NCI-H526 (cell line): Measurements from ENCODE around the gene GOLGA6B.
"Not testable (repeated sequence)": the region's sequence is repeated elsewhere in the genome, so short reads cannot be mapped to it uniquely, and the experiment has no call there.

ENCODE experiments used
- DNase-seq, 2 experiments: peaks; one replicate each; lab custom pipeline; 2025; lab: John Stamatoyannopoulos, UW

GOLGA6B gene

GRCh38 chr15:72654397-72654796, at the start of gene GOLGA6B:
TSS of gene GOLGA6B (plus strand) at chr15:72654697. CDS start at chr15:72654738, 41 bp downstream.
- DNase-seq, result not testable (repeated sequence)

- no peak for DNase-seq
Measured at GRCh38 chr15:72604794-72605193, 49.7 kb upstream of the GOLGA6B start.

DNA sequence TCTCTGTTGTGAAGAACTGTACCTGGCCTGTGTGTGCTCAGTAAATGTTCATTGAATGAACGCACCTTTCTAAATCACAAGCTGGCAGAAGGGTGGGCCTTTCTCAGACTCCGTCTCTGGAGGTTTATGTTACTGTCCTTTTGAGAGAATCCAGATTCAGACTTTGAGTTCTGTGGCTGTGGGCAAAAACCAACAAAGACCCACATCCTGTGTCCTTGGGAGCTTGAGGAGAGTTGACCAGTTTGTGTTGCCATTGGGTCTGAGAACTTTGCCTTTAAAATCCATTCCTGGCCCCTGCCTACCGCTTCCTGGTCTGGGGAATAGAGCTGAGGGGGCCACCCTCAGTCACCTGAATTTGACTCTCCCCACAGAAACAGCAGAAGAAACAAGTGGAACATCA, 46.4 kb upstream of the GOLGA6B start:
- DNase-seq, result not testable (repeated sequence)

GRCh38 chr15:72609862-72610261, 44.6 kb upstream of the GOLGA6B start:
- DNase-seq, result no peak

- DNase-seq, result not testable (repeated sequence)
Measured at GRCh38 chr15:72612324-72612723, 42.2 kb upstream of the GOLGA6B start.

DNA sequence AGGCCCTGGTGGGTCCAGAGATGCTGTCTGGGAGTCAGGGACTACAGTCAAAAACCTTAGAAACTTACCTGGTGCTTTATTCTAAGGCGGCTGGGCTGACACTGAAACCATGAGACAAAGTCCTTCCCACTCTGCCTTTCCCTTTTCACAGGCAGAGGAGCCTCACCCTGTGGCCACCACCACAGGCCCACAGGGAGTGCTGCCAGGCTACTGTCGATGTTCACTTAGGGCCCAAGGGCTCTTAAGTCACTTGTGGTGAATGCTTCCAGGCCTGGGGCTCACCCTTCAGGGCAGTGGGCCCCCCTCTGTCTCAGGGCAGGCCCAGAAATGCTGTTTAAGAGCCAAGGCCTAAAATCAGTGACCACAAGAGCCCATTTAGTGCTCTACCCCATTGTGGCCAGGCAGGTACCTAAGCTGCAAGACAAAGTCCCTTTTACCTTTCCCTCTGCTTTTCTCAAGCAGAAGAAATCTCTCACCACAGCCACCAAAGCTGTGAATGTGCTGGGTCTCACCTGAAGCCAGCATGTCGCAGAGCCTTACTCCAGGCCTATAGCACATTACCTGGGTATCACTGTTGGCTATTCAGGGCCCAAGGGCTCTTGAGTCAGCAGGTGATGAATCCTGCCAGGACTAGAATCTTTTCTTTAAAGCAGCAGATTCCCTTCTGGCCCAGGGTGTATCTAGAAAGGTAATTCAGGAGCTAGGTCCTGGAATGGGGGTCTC, 39.5 kb upstream of the GOLGA6B start:
- DNase-seq, result no peak

DNA sequence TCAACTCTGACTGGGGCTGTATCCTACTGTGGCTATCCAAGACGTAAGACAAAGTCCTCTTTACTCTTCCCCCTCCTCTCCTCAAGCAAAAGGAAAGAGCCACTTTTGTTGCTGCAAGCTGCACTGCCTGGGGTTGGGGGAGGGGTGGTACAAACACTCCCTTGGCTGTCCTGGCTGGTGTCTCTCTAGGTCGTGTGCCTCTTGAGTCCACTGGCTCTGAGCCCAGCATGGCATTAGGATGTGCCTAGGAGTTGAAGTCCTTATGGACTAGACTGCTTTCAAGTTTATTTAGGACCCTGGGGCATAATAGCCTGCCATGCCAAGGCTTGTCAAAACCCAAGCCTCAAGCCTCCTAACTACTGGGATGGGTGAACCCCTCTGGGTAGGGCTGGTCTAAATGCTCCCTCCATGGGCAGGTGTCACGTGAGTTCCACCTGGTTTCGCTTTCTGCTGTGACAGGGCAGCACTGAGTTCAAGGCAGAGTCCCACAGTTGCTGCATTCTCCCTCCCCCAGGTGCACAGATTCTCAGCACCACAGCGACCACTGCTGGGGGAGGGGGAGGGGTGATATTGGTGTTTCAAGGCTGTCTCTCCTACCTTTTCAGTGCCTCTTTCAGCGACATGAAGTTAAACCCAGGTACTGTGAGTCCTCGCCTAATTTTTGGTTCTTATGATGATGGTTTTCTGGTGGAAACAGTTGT, 38.8 kb upstream of the GOLGA6B start:
- DNase-seq, result not testable (repeated sequence)

DNA sequence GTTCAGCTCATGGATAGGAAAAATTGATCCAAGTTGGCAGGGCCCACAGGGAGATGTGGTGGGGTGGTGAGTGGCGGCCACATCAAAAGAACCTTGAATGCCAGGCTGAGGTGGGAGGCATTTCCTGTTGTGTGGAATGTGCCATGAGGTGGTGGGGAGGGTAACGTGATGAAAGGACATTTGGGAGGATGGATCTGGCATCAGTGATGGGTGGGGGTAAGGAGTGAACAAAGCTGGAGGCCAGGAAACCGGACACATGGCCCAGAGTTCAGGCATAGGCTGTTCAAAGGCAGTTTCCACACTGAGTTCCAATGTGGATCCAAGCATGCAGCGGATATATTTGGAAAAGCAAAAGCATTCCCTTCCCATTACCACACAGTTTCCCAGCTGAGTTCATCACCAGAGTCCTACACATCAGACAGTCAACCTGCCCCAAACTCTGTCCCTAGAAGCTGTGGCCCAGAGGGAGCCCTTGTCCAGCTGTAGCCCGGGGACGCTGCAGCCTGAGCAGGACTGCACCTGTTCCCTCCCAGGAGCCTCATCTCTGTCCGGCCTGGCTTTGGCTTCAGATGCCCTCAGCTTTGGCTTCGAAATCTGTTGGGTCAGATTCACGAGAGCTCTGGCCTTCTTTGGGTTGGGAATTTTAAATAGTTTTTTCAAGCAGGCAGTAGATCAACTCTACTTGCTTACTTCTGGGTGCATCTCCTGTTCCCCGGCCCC, 37.8 kb upstream of the GOLGA6B start:
- no peak for DNase-seq

GRCh38 chr15:72623854-72624253, 30.6 kb upstream of the GOLGA6B start:
- not testable (repeated sequence) for DNase-seq

GRCh38 chr15:72626153-72626552, 28.3 kb upstream of the GOLGA6B start:
- not testable (repeated sequence) for DNase-seq

GRCh38 chr15:72628249-72629067, 26.0 kb upstream of the GOLGA6B start:
- not testable (repeated sequence) for DNase-seq

- DNase-seq, result not testable (repeated sequence)
Measured at GRCh38 chr15:72629068-72629570, 25.4 kb upstream of the GOLGA6B start.

DNA sequence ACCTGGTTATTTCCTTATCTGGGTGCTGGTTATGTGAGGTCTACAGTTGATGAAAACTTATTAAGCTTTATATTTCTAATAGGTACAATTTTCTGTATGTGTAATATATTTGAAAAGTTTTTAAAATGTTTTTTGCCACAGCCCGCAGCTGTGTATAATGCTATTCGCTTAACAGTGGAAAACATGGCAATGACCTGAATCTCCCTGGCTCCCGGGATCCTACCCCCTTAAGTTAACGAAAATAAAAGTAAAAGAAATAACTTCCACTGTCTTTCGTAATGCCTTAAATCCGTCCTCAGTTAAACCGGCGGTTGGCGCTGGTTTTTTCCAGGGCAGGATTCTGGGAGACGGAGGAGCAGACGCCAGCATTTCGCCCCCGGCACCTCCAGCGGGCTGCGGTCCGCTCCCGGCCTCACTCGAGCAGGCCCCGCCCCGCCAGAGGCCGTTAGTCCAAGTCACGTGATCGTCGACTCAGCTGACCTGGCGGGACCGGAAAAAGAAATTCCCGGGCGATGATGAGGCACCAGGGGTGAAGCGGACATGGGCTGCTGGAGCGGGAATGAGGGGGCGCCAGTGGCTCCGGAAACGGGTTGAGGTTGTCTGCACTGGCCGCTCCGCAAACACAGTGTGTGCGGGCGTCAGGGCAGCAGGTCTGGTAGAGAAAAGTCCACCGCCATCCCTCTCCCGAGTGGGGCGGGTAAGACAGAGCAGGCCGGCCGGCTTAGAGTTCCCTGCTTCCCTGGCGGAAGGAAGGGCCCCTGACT, 17.8 kb upstream of the GOLGA6B start:
- DNase-seq, result not testable (repeated sequence)

DNA sequence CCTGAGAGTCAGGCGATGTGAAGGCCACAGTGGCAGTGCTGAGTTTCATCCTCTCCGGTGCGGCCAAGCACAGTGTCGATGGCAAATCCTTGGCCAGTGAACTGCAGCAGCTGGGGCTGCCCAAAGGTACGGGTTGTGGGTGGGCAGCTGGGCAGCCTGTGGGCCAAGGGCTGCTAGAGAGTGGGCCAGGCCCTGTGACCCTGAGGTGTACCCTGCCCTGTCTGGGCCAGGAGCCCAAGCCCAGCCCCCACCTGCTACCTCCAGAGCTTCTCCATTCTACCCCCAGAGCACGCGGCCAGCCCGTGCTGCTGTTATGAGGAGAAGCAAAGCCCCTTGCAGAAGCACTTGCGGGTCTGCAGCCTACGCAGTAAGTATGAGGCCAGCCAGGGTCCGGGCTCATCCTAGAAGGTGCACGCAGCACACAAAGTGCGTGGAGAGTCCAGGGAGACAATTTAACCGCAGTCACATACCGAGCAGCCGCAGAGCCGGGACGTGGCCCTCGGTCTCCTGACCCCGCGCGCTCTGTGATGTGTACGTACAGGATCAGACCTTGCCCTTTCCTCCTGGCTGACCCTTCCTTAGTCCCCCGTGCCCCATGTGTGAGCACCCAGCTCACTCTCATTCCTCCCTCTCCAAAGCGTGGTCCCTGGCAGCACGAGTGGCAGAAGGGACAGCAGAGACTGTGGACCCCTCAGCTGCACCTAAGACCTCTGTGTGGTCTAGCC, 14.6 kb upstream of the GOLGA6B start:
- not testable (repeated sequence) for DNase-seq

GRCh38 chr15:72642271-72642670, 12.2 kb upstream of the GOLGA6B start:
- DNase-seq, result not testable (repeated sequence)

DNA sequence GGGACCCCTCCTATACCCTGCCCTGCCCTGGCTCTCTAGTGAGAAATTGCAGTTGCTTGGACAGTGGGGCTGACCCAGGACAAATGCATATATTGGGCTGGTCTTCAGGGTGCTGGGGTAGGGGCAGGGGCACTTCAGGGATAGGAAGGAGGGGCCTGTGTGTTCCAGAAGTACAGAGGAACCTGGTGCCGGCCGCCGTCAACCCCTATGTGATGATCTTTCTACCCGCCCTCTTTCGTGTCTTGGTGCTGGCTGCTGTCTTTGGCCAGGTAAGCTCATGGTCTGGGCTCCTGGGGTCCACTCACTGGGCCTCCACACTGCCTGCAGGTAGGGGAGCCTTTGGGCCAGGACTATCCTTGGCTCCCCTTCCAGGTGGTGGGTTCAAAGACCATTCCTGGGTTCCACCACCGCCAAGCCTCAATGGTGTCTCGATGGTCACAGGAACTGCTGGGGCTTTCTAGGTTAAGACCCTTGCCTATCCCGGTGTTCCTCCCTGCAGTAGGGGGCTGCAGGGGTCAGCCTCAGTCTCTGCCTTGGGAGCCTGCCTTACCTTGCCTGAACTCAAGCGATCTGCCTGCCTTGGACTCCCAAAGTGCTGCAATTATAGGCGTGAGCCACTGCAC, 5.8 kb upstream of the GOLGA6B start:
- not testable (repeated sequence) for DNase-seq

DNA sequence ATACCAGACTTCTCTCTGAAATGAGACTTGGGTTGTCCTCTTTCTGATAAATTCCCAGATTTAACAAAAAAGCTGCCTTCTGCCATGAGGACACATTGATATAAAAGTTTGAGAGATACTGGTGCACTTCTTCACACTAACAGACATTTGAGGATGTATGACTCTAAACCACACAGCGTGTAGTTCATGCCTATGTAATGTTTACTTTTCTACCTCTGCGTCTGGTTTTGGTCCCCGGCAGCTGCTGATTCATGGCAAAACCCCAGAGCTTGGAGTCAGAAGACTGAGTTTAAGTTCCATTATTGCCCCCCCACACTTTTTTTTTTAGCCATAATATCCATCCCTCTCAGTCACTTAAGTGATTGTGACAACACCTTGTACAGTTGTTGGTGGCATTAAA, 1.5 kb downstream of the GOLGA6B start:
- DNase-seq, result not testable (repeated sequence)

- DNase-seq, result not testable (repeated sequence)
Measured at GRCh38 chr15:72661081-72661480, 6.6 kb downstream of the GOLGA6B start.

- DNase-seq, result not testable (repeated sequence)
Measured at GRCh38 chr15:72663931-72664330, 9.4 kb downstream of the GOLGA6B start.

DNA sequence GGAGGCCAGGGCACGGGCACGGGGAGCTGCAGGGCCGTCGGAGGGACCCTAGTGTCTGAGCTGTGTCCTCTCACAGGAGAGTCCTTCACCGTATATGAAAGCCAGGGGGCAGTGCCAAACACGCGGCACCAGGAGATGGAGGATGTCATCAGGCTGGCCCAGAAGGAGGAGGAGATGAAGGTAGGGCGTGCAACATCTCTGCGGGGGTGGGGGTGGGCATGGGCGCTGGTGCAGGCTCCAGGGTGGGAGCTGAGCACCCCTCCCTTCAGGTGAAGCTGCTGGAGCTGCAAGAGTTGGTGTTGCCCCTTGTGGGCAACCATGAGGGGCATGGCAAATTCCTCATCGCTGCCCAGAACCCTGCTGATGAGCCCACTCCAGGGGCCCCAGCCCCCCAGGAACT, 11.2 kb downstream of the GOLGA6B start:
- DNase-seq, result not testable (repeated sequence)
